Kidney glomerular epithelial cell (primary cell): ENCODE measurements around the gene KLB.
A peak's percentile ranks its signal among the peaks of the same experiment; 100 is the strongest.

Source experiments
- DNase-seq: peaks from one replicate; lab custom pipeline; 2025; lab: John Stamatoyannopoulos, UW

The KLB gene

GRCh38 chr4:39464886-39465501 is 58.3 kb downstream of the KLB start:
- DNase-seq = peak; percentile 79

- peak; percentile 91 for DNase-seq
Measured at GRCh38 chr4:39466747-39467146, 60.0 kb downstream of the KLB start.

- DNase-seq = no peak
Measured at GRCh38 chr4:39467464-39467863, 60.7 kb downstream of the KLB start.

DNA sequence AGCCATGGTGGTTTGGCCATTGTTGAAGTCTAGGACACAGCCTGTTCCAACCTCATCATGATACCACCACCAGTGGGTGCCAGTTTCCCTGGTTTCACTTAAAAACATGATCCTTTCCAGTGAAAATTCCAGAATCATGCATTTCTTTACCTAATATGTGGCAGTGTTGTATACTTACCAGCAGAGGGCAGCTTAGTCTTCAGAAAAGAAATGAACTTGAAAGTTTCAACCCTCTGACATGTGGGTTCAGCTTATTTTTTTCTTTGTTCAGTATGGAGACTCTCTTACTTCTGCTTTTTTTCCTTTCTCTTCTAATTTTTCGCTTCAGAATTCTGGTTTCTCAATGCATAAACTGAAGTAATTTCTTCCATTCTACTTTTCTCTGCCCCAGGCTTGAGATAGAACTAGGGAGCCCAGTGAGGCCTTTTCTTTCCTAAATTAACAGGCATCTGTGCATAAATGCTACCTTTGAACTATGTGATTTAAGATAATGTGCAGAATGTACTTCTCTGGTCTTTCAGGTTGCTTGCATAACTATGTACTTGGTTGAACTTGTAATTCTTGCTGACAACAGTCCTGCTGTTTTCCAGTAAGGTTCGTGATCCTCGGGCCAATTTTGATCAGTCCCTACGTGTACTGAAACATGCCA is 62.8 kb downstream of the KLB start:
- DNase-seq = peak; percentile 83

- no peak for DNase-seq
Measured at GRCh38 chr4:39470402-39470801, 63.7 kb downstream of the KLB start.

- no peak for DNase-seq
Measured at GRCh38 chr4:39472396-39472795, 65.7 kb downstream of the KLB start.

- DNase-seq = no peak
Measured at GRCh38 chr4:39476187-39476895, 69.6 kb downstream of the KLB start.

- DNase-seq = no peak
Measured at GRCh38 chr4:39480251-39480650, 73.5 kb downstream of the KLB start.

GRCh38 chr4:39480902-39481695 is 74.4 kb downstream of the KLB start:
- DNase-seq = no peak

DNA sequence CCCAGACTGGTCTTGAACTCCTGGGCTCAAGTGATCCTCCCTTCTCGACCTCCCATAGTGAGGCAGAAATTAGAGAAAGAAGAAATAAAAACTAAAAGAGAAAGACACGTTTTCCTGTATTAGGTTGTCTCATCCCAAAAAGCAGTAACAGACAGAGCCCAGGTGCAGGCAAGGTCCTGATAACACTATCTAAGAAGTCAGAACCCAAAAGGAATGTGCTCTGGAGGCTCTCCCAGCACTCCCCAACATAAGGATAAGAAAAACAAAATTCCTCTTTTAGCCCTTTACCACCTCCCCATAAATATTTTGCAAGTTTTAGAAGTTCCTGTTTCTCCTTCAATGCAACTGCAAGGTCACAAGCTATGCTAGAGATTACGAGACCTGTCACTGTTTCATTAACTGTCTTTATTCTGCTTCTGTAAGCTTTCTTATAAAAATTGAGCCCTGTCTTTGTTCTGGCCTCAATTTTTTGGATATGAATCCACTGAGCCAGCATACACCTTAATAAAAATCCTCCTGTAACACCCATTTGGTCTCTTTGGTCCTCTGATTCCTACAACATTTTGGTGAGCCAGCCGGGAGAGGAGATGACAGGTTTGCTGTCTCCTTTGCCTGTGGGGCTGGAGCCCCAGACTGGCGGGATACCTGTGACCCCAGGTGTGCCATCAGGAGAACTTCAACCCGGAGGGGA is 78.0 kb downstream of the KLB start:
- DNase-seq = no peak

DNA sequence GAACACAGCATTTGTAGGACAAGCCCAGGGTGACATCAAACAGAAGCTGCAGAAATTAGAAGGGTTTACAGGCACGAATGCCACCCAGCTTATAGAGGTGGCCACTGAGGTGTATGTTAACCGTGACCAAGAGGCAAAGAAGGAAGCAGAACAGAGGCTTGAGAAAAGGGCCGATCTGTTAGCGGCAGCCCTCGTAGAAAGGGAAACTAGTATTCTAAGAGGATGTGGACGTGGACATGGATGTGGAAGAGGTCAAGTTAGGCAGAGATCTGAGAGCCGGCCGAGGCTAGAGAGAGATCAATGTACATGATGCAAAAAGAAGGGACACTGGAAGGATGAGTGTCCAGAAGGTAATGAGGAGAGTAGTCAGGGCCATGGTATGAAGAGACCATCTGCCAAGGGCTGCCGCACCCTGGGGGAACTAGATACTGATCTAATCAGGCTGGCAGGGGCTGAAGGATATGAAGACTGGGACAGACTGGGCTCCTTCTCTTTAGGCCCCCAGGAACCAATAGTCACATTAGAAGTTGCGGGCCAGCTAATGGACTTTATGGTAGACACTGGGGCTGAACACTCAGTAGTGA is 79.6 kb downstream of the KLB start:
- no peak for DNase-seq

DNA sequence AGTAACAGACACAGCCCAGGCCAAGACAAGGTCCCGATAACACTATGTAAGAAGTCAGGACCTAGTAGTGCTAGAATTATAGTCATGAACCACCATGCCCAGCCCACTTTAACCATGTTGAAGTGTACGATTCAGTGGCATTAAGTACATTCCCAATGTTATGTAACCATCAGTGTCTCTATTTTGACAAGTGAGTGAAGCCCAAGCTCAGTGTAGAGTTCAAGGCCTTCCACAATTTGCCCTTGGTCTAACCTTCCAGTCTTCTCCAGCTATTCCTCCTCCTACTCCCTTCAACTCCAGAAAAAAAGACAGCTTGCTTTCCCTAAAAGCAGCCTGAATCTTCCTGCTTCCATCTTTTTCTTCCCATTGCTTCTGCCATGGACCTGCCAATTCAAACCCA is 83.6 kb downstream of the KLB start:
- no peak for DNase-seq

DNA sequence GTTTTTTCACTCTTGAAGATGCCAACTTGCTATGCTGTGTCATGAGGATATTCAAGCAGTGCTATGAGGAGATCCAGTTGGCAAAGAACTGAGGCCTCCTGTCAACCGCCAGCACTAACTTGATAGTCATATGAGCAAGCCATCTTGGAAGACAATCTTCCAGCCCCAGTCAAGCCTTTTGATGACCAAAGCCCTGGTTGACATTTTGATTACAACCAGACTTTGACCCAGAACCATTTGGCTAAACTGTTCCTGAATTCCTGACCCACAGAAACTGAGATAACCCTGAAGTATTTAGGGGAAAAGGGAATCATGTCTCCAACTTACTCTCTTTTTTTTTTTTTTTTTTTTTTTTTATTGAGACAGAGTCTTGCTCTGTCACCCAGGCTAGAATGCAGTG is 87.6 kb downstream of the KLB start:
- DNase-seq = no peak

GRCh38 chr4:39495446-39496213 is 88.9 kb downstream of the KLB start:
- DNase-seq = no peak

DNA sequence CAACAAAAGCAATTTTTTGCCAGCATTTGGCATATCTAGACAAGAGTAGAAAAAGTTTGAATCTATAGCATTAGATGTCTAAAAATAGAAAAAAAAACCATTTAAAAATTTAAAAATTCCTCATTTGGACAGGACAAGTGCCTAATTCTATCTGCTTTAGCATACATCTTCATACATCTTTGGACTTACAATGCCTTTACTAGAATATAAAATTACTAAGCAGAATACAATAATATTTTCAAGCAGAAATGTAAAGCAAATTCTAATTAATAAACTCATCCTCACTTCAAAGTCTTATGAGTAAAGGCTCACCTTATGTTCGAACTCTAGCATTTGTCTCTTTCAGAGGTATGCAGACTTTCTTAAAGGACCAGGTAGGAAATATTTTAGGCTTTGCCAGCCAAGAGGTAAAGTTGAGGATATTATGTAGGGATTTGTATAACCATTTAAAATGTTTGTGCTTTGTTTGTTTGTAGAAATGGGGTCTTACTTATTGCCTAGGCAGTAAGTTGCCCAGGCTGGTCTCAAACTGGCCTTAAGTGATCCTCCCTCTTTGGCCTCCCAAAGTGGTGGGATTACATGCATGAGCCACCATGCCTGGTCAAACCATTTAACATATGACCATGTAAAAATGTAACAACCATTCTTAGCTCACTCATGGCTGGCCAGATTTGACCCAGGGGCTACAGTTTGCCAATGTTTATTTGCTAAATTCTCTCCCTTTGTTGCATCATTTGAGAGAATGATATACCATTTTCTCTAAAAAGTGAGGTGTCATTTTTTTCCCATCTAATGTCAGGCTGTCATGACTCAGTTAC is 91.4 kb downstream of the KLB start:
- DNase-seq = no peak

- no peak for DNase-seq
Measured at GRCh38 chr4:39498727-39499020, 91.9 kb downstream of the KLB start.
